H1 (cell line): ENCODE results near the gene SFXN1. TPM values are rescaled to one million over a fixed set of nuclear protein-coding genes. Genes with fewer than 3 reads are reported as not detected.

ENCODE experiments used
- CTBP2 ChIP-seq: IDR thresholded peaks from 2 replicates; pipeline ENCODE4 v1.7.0; 2011; ENCODE audit warnings: borderline replicate concordance, mild to moderate bottlenecking, moderate library complexity, mixed read lengths, low read length; ENCODE audit not compliant: insufficient read depth, insufficient read length
- EGR1 ChIP-seq: IDR thresholded peaks from 2 replicates; pipeline ENCODE4 v1.6.1; 2011; ENCODE audit warnings: low read depth, low read length, borderline replicate concordance
- JUN ChIP-seq: IDR thresholded peaks from 2 replicates; pipeline ENCODE4 v1.6.1; 2011; ENCODE audit warnings: low read depth, mild to moderate bottlenecking, improper control_type of control experiment, low read length
- RBBP5 ChIP-seq: IDR thresholded peaks from 2 replicates; pipeline ENCODE4 v1.7.1; 2012; ENCODE audit warnings: low read depth, mild to moderate bottlenecking, inconsistent platforms, low read length, moderate library complexity, borderline replicate concordance
- SRF ChIP-seq: IDR thresholded peaks from 2 replicates; pipeline ENCODE4 v1.6.1; 2011; ENCODE audit warnings: mild to moderate bottlenecking, low read depth, low read length, moderate library complexity
- TAF1 ChIP-seq: IDR thresholded peaks from 2 replicates; pipeline ENCODE4 v1.6.1; 2011; ENCODE audit warnings: mild to moderate bottlenecking, low read depth, low read length
- TCF12 ChIP-seq: IDR thresholded peaks from 2 replicates; pipeline ENCODE4 v1.6.1; 2011; ENCODE audit warnings: low read depth, mild to moderate bottlenecking, low read length
- polyA plus RNA-seq, 7 experiments: library from polyadenylated mRNA; depleted of rRNA in 3 of 7; stranded (reverse) in 5 of 7; unstranded in 2 of 7; fragments of >200 nt in 5 of 7; fragments of 200-250 nt in 2 of 7; gene quantifications; 1 replicate in 5 of 7; 2 replicates in 1 of 7; 4 replicates in 1 of 7; pipeline versions ENCODE4 v1.2.1 to v1.2.3, GENCODE V29; 2011 to 2013; ENCODE audit warnings: missing spikeins in 2 of 7, mixed read lengths in 2 of 7
- total RNA-seq: library from RNA; stranded (reverse); fragmentation: NEBNext Ultra II Directional; extraction: Animal tissue kit (Norgen Biotek cat#: 25700); gene quantifications from 2 replicates; pipeline ENCODE4 v1.2.1, GENCODE V29; 2021
- TF ChIP-seq, protein P1 (sequence below): fragments of 300-600 bp; sonication (generic); IDR thresholded peaks from 2 replicates; pipeline ENCODE4 v1.7.1; 2012; ENCODE audit warnings: low read length, moderate library complexity, mild to moderate bottlenecking, inconsistent platforms; ENCODE audit not compliant: insufficient replicate concordance

Gene SFXN1
- total and polyA plus RNA-seq, 2 of the 8 experiments (the other 6 are each of a cell fraction or from before 2014, with no cell fraction given) = 72.7 to 97.6 TPM

DNA sequence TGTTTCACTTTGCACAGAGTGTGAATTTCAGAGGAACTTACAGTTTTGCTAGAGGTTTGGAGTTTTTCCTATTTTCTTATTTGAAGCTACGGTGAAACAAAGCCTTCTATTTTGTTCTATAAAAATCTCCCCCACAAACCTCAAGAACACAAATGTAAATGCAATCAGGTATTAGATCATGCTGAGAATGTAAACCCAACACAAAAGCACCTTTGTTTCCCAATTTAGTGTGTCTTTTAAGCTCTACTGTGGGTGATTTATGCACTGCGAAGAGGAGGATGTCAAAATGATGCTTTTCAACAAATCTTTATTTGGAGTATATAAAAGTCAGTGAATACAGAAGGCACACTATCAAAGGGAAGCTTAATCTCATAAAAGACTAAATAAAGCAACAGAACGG is 30.1 kb upstream of the SFXN1 start (continued):
- TF ChIP-seq, protein P1, sequence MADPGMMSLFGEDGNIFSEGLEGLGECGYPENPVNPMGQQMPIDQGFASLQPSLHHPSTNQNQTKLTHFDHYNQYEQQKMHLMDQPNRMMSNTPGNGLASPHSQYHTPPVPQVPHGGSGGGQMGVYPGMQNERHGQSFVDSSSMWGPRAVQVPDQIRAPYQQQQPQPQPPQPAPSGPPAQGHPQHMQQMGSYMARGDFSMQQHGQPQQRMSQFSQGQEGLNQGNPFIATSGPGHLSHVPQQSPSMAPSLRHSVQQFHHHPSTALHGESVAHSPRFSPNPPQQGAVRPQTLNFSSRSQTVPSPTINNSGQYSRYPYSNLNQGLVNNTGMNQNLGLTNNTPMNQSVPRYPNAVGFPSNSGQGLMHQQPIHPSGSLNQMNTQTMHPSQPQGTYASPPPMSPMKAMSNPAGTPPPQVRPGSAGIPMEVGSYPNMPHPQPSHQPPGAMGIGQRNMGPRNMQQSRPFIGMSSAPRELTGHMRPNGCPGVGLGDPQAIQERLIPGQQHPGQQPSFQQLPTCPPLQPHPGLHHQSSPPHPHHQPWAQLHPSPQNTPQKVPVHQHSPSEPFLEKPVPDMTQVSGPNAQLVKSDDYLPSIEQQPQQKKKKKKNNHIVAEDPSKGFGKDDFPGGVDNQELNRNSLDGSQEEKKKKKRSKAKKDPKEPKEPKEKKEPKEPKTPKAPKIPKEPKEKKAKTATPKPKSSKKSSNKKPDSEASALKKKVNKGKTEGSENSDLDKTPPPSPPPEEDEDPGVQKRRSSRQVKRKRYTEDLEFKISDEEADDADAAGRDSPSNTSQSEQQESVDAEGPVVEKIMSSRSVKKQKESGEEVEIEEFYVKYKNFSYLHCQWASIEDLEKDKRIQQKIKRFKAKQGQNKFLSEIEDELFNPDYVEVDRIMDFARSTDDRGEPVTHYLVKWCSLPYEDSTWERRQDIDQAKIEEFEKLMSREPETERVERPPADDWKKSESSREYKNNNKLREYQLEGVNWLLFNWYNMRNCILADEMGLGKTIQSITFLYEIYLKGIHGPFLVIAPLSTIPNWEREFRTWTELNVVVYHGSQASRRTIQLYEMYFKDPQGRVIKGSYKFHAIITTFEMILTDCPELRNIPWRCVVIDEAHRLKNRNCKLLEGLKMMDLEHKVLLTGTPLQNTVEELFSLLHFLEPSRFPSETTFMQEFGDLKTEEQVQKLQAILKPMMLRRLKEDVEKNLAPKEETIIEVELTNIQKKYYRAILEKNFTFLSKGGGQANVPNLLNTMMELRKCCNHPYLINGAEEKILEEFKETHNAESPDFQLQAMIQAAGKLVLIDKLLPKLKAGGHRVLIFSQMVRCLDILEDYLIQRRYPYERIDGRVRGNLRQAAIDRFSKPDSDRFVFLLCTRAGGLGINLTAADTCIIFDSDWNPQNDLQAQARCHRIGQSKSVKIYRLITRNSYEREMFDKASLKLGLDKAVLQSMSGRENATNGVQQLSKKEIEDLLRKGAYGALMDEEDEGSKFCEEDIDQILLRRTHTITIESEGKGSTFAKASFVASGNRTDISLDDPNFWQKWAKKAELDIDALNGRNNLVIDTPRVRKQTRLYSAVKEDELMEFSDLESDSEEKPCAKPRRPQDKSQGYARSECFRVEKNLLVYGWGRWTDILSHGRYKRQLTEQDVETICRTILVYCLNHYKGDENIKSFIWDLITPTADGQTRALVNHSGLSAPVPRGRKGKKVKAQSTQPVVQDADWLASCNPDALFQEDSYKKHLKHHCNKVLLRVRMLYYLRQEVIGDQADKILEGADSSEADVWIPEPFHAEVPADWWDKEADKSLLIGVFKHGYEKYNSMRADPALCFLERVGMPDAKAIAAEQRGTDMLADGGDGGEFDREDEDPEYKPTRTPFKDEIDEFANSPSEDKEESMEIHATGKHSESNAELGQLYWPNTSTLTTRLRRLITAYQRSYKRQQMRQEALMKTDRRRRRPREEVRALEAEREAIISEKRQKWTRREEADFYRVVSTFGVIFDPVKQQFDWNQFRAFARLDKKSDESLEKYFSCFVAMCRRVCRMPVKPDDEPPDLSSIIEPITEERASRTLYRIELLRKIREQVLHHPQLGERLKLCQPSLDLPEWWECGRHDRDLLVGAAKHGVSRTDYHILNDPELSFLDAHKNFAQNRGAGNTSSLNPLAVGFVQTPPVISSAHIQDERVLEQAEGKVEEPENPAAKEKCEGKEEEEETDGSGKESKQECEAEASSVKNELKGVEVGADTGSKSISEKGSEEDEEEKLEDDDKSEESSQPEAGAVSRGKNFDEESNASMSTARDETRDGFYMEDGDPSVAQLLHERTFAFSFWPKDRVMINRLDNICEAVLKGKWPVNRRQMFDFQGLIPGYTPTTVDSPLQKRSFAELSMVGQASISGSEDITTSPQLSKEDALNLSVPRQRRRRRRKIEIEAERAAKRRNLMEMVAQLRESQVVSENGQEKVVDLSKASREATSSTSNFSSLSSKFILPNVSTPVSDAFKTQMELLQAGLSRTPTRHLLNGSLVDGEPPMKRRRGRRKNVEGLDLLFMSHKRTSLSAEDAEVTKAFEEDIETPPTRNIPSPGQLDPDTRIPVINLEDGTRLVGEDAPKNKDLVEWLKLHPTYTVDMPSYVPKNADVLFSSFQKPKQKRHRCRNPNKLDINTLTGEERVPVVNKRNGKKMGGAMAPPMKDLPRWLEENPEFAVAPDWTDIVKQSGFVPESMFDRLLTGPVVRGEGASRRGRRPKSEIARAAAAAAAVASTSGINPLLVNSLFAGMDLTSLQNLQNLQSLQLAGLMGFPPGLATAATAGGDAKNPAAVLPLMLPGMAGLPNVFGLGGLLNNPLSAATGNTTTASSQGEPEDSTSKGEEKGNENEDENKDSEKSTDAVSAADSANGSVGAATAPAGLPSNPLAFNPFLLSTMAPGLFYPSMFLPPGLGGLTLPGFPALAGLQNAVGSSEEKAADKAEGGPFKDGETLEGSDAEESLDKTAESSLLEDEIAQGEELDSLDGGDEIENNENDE = no peak
- TF ChIP-seq CTBP2 (no peak), TAF1 (no peak), RBBP5 (no peak), EGR1 (no peak), SRF (no peak), JUN (no peak), TCF12 (no peak)
- TF ChIP-seq, all 59 proteins: peak for 0
